CD4-positive, alpha-beta T cell treated with Interleukin-10 for 1 hour (primary cell): Measurements from ENCODE around the gene PGAP6.
"Not testable (repeated sequence)": the region's sequence is repeated elsewhere in the genome, so short reads cannot be mapped to it uniquely, and the experiment has no call there.

ENCODE experiments used
- DNase-seq: peaks from one replicate; pipeline ENCODE4 v3.0.0-alpha.2; 2020

PGAP6 gene

GRCh38 chr16:400061-400591 lies 18.3 kb upstream of the PGAP6 start:
- no peak for DNase-seq

- DNase-seq = no peak
Observed at GRCh38 chr16:399340-400019, 17.7 kb upstream of the PGAP6 start.

- no peak for DNase-seq
Observed at GRCh38 chr16:398561-399339, 17.0 kb upstream of the PGAP6 start.

- peak; percentile 26 for DNase-seq
Observed at GRCh38 chr16:397736-398332, 16.1 kb upstream of the PGAP6 start.

GRCh38 chr16:397135-397661 lies 15.4 kb upstream of the PGAP6 start, which contains the start of gene NME4:
Gene NME4, plus strand, starts transcription at chr16:397199. Its CDS starts 24 bp downstream, at chr16:397223.
- DNase-seq = peak; percentile 19

GRCh38 chr16:396605-397004 lies 14.8 kb upstream of the PGAP6 start:
- DNase-seq = peak; percentile 12

GRCh38 chr16:396199-396598 lies 14.4 kb upstream of the PGAP6 start:
- no peak for DNase-seq

- DNase-seq = no peak
Observed at GRCh38 chr16:392450-393030, 10.8 kb upstream of the PGAP6 start.

GRCh38 chr16:391885-392335 lies 10.1 kb upstream of the PGAP6 start:
- DNase-seq = peak; percentile 78

GRCh38 chr16:389352-389751 lies 7.6 kb upstream of the PGAP6 start:
- DNase-seq = no peak

GRCh38 chr16:387761-388666 lies 6.2 kb upstream of the PGAP6 start:
- not testable (repeated sequence) for DNase-seq

GRCh38 chr16:386641-387156 lies 4.9 kb upstream of the PGAP6 start:
- DNase-seq = no peak

GRCh38 chr16:383326-384051 lies 1.7 kb upstream of the PGAP6 start:
- DNase-seq = peak; percentile 50

GRCh38 chr16:381012-381788 lies 578 bp downstream of the PGAP6 start:
- no peak for DNase-seq

- DNase-seq = no peak
Observed at GRCh38 chr16:380762-381011, 1.1 kb downstream of the PGAP6 start.

GRCh38 chr16:379961-380761 lies 1.6 kb downstream of the PGAP6 start:
- peak; percentile 39 for DNase-seq

GRCh38 chr16:379183-379960 lies 2.4 kb downstream of the PGAP6 start:
- no peak for DNase-seq

GRCh38 chr16:378821-379182 lies 3.0 kb downstream of the PGAP6 start:
- no peak for DNase-seq
